Fibroblast of villous mesenchyme (primary cell): ENCODE data around the gene ERVFRD-1. TPM values are rescaled to one million over a fixed set of nuclear protein-coding genes. Genes with fewer than 3 reads are reported as not detected.

Experiments used
- DNase-seq: peaks from one replicate; pipeline ENCODE4 v3.0.0-alpha.2; 2010; ENCODE audit warnings: low read depth
- H3K4me3 ChIP-seq: 2 replicates; pipeline ENCODE4 v1.5.1; 2011; ENCODE audit warnings: low read depth, mild to moderate bottlenecking, low read length
- total RNA-seq: library from RNA; depleted of rRNA; stranded (reverse); fragments of >200 nt; gene quantifications from 2 replicates; pipeline ENCODE4 v1.2.3, GENCODE V29; 2012
- TF ChIP-seq, protein P1 (sequence below): IDR thresholded peaks from 2 replicates; pipeline ENCODE4 v1.5.1; 2012; ENCODE audit warnings: low read depth, mild to moderate bottlenecking, low read length; ENCODE audit not compliant: insufficient read depth

Gene ERVFRD-1
- total RNA-seq, 1 donor, result not detected

DNA sequence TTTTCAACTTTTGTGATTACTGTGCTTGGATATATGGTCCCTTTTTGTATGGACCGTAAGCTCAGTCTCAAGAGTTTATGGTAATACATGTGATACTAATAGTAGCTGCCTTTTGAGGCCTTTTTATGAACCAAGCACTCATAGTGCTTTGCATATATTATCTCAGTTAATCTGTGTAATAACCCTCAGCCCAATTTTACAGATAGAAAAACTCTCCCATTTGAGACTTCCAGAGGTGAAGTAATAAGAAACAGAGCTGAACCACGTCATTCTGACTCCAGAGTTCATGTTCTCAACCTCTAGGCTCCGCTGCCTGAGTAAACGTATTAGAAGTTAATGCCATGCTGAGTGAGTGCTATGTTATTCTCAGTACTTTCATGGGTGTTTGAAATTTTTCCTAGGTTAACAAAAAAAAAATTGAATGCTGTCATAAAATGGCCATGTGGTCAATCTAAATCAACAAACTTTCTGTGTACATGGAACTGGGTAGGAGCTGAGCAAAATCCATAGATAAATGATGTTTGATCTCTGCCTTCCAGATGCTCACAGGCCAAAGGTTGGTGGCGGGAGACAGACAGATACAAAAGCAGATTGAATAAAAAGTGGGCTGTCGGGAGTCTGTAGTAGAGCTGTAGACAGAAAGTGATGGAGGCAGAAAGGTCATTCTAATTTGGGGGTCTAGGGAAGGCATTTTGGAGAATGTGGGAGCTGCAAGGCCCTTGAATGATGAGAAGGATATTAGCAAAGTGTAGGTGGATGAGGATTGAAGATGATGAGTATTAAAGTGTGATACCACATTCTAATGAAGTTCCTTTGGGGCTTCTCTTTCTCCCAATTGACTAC, 44.8 kb downstream of the ERVFRD-1 start:
- no peak for DNase-seq
- TF ChIP-seq, protein P1, sequence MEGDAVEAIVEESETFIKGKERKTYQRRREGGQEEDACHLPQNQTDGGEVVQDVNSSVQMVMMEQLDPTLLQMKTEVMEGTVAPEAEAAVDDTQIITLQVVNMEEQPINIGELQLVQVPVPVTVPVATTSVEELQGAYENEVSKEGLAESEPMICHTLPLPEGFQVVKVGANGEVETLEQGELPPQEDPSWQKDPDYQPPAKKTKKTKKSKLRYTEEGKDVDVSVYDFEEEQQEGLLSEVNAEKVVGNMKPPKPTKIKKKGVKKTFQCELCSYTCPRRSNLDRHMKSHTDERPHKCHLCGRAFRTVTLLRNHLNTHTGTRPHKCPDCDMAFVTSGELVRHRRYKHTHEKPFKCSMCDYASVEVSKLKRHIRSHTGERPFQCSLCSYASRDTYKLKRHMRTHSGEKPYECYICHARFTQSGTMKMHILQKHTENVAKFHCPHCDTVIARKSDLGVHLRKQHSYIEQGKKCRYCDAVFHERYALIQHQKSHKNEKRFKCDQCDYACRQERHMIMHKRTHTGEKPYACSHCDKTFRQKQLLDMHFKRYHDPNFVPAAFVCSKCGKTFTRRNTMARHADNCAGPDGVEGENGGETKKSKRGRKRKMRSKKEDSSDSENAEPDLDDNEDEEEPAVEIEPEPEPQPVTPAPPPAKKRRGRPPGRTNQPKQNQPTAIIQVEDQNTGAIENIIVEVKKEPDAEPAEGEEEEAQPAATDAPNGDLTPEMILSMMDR, result no peak
- H3K4me3 ChIP-seq, result no peak overlapping the region

DNA sequence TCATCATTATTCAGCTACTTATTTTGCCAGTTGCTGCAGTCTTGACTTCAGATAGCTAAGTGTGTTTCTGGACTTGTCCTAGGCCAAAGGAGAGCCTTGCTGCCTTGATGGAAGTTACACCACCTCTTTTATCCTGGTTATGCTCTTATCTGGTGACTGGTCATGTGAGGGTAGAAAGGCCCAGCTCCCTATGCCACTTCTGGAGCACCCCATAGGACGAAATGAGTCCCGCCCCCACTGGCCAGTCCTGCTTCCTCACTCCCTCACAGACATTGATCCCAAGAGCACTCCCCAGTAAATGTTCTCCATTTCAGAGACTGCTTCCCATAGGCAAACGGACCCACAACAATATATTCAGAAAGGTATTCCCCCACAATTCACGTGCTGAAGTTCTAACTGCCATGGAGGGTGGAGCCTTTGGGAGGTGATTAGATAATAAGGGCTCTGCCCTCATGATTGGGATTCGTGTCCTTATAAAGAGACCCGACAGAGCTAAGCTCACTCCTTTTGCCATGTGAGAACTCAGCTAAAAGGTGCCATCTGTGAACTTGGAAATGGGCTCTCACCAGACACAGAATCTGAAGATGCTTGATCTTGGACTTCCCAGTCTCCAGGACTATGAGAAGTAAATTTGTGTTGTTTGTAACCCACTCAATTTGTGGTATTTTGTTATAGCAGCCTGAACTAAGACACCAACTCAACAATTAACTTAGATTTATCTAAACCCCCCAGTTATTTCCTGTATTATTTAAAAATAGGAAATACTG, 45.9 kb downstream of the ERVFRD-1 start:
- H3K4me3 ChIP-seq, result no peak overlapping the region
- TF ChIP-seq, protein P1, result no peak
- DNase-seq, result no peak

DNA sequence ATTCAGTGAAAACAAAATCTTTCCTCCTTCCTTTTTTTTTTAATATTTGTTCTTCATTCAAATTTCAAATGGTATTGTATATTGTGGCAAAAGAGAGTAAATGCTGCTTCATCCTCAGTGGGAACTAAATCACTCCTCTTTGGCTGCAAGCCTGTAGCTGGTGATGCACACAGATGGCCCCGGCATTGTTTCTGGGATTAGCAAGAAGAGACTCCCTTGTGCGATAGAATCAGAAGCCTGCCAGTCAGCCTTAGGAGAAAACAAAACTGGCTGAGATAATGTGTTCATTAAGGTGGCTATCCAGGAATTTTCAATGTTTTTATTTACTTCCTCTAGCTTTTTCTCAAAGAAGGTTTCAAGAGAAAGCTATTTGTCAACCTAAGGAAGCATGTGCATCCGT, 46.7 kb downstream of the ERVFRD-1 start:
- no peak overlapping the region for H3K4me3 ChIP-seq
- no peak for DNase-seq
- TF ChIP-seq, protein P1, result no peak

DNA sequence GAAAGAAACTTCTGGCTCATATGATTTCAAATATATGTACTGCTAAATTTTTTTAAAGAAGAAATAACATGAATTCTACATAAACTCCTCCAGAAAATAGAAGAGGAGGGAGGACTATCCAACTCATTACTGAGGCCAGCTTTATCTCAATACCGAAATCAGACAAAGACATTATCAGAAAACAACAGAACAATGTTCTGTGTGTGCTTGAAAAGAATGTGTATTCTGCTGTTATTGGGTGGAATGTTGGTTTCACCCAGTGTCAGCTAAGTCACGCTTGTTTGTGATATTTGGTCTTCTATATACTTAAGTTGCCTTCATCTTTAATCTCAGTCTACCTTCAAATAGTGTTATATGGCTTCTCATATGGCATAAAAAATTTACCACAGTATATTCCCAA, 48.8 kb downstream of the ERVFRD-1 start:
- TF ChIP-seq, protein P1, result no peak
- no peak overlapping the region for H3K4me3 ChIP-seq
- DNase-seq, result no peak

DNA sequence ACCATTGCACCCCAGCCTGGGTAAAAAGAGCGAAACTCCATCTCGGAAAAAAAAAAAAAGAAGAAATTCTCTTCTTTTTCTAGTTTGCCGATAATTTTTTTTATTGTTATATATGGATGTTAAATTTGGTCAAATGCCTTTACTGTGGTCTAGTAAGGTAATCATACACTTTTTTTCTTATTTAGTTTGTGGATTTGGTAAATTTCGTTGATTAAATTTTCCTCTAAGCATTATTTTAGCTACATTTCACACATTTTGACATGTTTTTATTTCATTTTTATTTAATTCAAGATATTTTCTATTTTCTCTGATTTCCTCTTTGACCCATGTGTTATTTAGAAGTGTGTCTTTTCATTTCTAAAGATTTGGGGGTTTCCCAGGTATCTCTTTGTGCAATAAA, 49.4 kb downstream of the ERVFRD-1 start:
- TF ChIP-seq, protein P1, result no peak
- no peak overlapping the region for H3K4me3 ChIP-seq
- DNase-seq, result no peak

DNA sequence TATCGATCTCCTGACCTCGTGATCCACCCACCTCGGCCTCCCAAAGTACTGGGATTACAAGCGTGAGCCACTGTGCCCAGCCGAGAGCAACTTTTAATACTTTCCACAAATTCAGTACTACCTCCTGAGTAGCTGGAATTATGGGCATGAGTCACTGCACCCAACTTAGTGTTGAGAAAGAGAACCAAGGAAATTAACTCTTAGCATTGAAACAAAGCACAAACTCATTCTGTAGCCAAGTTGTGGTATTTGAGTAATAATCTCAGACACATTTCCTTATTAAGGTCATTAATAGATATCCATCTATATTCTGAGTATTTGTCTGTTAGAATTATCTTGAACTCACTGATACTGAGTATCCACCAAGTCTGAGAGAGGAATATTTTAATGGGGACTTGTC, 53.1 kb downstream of the ERVFRD-1 start:
- peak; percentile 42 for DNase-seq
- TF ChIP-seq, protein P1, result no peak
- no peak overlapping the region for H3K4me3 ChIP-seq
